ENCODE results near the gene RYR3.

- no peak for TF ChIP-seq CTCF (conservative IDR thresholded peaks at IDR 0.05; ENCODE audit: low read depth, low read length)
- TF ChIP-seq EZH2 (IDR thresholded peaks at IDR 0.05; ENCODE audit: borderline replicate concordance, low read depth, low read length, poor library complexity, severe bottlenecking): no peak
Observed at GRCh38 chr15:33393546-33393945, 82.8 kb downstream of the RYR3 start.

Data from A673 (cell line).